ENCODE results near the gene LMBRD1.

DNA sequence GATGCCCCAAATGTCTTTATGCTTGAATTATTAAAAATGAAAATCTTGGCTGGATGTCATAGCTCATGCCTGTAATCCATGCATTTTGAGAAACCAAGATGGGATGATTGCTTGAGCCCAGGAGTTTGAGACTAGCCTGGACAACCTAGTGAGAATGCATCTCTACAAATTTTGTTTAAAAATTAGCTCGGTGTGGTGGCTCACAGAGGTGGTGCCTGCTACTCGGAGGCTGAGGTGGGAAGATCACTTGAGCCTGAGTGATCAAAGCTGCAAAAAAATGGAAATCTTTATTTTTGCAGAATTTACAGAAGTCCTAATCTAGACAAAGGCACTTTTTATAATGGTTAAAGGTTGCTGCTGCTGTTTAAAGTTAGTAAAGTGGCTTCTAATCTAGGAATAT lies 49.5 kb upstream of the LMBRD1 start:
- no peak for TF ChIP-seq RERE (CRISPR knock-in tag; IDR thresholded peaks at IDR 0.05; ENCODE audit: low read depth)
- no peak for TF ChIP-seq NFE2 (CRISPR knock-in tag; IDR thresholded peaks at IDR 0.05)
- TF ChIP-seq SRF (IDR thresholded peaks at IDR 0.05; ENCODE audit: low read depth, low read length) = no peak
- TF ChIP-seq CREB3 (CRISPR knock-in tag; IDR thresholded peaks at IDR 0.05) = no peak
- no peak for TF ChIP-seq ZNF703 (CRISPR knock-in tag; IDR thresholded peaks at IDR 0.05; ENCODE audit: borderline replicate concordance)
- TF ChIP-seq KDM4B (CRISPR knock-in tag; IDR thresholded peaks at IDR 0.05) = no peak
- no peak for TF ChIP-seq ASH2L (IDR thresholded peaks at IDR 0.05; ENCODE audit: insufficient read length, low read depth, low read length)
- TF ChIP-seq ZSCAN5A (CRISPR knock-in tag; IDR thresholded peaks at IDR 0.05; ENCODE audit: borderline replicate concordance) = no peak
- no peak for TF ChIP-seq SETDB1 (CRISPR knock-in tag; IDR thresholded peaks at IDR 0.05; ENCODE audit: borderline replicate concordance)
- no peak for TF ChIP-seq FLYWCH1 (CRISPR knock-in tag; IDR thresholded peaks at IDR 0.05)
- no peak for TF ChIP-seq MXI1 (IDR thresholded peaks at IDR 0.05; ENCODE audit: borderline replicate concordance, low read depth, low read length)
- TF ChIP-seq PAF1 (CRISPR knock-in tag; IDR thresholded peaks at IDR 0.05) = no peak
- TF ChIP-seq, protein P1, sequence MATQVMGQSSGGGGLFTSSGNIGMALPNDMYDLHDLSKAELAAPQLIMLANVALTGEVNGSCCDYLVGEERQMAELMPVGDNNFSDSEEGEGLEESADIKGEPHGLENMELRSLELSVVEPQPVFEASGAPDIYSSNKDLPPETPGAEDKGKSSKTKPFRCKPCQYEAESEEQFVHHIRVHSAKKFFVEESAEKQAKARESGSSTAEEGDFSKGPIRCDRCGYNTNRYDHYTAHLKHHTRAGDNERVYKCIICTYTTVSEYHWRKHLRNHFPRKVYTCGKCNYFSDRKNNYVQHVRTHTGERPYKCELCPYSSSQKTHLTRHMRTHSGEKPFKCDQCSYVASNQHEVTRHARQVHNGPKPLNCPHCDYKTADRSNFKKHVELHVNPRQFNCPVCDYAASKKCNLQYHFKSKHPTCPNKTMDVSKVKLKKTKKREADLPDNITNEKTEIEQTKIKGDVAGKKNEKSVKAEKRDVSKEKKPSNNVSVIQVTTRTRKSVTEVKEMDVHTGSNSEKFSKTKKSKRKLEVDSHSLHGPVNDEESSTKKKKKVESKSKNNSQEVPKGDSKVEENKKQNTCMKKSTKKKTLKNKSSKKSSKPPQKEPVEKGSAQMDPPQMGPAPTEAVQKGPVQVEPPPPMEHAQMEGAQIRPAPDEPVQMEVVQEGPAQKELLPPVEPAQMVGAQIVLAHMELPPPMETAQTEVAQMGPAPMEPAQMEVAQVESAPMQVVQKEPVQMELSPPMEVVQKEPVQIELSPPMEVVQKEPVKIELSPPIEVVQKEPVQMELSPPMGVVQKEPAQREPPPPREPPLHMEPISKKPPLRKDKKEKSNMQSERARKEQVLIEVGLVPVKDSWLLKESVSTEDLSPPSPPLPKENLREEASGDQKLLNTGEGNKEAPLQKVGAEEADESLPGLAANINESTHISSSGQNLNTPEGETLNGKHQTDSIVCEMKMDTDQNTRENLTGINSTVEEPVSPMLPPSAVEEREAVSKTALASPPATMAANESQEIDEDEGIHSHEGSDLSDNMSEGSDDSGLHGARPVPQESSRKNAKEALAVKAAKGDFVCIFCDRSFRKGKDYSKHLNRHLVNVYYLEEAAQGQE (IDR thresholded peaks at IDR 0.05; ENCODE audit: borderline replicate concordance in 1 of 2, low read depth in 1 of 2, low read length in 2 of 2) = no peak

All from HepG2 (cell line).